GM15510 (cell line): ENCODE results near the gene PLB1.

ENCODE experiments used
- POLR2A ChIP-seq: IDR thresholded peaks from 3 replicates; pipeline ENCODE4 v1.6.1; 2011; ENCODE audit warnings: borderline replicate concordance; ENCODE audit not compliant: insufficient read length; ENCODE audit errors: extremely low read depth

PLB1 gene

DNA sequence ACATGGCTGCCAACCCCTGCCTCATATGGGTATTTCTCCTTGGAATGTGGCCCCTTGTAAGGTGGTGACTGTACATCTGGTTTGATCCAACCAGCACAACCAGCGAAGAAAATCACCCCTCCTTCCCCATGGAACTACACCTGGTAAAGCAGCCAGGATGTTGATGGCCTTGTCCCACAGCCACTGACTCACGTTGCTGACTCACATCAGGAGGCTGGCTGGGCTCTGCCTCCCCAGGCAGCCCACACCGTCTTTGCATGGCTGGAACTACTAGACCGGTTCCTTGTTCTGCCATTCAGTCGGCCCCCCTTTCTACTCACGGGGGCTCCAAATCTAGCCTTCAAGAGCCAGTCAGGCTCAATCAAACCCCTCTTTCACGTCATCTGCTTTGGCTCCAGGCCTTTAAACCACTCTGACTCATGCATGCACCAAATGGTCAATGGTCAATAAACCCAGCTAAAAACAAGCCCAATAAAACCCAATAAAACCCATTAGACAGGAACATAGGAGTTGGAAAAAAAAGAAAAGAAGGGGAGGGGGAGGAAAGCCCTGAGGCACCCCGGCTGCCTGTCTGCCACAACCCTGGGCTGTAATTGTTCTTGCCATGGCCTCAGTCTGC is 114.8 kb downstream of the PLB1 start:
- no peak for TF ChIP-seq POLR2A

DNA sequence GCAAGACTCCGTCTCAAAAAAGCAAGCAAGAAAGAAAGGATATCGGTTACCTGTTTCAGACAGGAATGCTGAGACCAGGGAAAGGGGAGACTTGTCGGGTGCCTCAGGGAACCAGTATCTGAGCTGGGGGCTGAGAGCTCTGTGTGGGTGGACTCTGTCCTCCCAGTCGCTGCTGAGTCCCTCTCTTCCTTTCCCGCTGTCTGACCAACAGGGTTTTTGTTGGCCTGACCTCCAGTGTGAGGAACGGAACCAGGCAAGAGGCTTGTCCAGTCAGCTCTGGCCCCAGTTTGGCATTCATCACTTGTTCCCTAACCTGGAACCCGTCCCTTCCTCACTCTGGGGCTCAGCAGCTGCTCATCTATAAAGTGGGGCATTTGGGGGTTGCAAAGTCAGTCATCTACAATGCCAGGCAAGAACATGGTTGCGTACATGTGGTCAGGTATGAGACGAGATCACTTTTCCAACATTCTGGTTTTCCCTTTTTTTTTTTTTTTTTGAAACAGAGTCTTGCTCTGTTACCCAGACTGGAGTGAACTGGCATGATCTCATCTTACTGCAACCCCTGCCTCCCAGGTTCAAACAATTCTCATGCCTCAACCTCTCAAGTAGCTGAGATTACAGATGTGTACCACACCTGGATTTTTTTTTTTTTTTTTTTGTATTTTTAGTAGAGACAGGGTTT is 116.4 kb downstream of the PLB1 start:
- no peak for TF ChIP-seq POLR2A

DNA sequence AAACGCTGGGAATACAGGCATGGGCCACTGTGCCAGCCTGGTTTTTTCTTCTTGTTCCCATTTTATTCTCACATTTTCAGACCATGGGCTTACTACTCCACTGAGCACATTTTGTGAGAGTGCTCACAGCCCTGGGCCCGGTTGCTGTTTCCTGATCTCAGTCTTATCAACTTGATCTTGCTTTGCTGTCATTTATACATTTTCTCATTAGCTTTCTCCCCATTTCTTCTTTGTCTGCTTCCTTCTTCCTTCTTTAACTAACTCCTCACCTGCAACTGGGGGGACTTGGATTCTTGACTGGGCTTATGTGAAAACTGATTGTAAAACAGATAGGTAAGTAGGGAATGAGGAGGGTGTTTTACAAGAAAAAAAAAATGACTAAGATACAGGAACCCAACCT is 117.3 kb downstream of the PLB1 start:
- no peak for TF ChIP-seq POLR2A

GRCh38 chr2:28613633-28614501 is 118.0 kb downstream of the PLB1 start:
- no peak for TF ChIP-seq POLR2A

DNA sequence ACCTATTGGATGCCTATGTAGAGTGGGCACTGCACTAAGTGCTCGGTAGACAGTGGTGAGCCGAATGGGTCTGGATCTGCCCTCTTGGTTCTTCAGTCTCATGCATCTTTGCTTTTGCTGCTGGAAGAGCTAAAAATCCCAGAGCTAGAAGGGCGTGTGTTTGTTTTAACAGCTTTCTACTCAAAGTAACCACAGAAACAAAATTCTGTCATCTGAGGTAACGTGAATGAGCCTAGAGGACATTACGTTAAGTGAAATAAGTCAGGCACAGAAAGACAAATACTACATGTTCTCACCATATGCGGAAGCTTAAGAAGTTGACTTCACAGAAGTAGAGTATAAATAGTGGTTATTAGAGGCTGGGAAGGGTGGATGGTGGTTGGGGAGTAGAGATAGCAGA is 119.8 kb downstream of the PLB1 start:
- no peak for TF ChIP-seq POLR2A

DNA sequence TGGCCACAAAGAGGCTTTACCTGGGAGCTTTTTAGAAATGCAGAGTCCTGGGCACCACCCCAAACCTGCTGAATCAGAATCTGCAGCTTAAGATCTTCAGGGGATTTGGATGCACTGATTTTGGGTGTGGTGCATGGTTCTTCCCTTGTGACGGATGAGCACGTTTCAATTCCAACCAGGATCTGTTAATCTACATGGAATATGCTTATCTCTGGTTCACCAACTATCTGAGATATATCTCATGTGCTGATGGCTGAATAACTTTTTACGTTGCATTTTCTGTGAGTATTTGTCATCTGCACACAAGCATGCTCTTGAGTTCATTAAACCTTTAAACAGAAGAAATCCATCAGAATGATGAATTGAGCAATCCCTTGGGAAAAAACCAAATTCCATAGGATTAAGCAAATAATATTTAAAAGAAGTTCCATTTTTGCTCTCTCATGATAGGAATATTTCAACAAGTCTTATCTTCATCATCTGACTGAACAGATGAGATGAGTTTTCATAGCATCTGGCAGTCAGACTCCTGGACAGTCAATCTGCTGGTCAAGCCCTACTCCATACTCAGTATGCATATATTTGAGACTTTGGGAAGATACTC is 120.6 kb downstream of the PLB1 start:
- no peak for TF ChIP-seq POLR2A

DNA sequence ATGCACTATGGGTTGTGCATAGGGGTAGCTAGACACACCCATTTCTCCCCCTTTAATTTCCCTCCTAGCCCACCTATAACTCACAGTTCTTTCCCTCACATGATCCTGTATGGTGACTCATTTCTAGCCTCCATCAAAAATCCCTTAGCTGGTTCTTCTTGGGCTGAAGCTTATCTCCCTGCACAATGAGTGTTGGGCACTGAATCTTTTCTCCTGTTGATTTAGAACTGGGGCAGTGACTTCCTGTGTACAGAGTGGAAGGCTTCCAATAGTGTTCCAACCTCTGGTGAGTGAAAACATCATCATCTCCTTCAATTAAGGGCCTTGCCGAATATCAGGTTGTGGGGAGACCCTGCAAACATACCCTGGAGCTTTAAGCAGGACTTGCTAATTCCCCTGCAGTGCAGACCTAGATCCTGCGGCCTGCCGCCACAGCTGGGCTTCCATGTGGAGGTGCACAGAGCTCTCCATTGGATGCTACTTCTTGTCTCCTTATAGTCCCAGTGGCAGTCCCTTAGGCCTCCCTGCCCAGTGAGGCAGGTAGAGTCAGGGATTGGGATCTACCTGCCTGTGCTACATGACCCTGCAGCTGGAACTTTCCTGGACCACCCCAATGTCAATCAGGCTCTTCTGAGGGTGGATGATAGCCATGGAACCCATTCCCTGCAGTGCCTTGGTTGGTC is 121.8 kb downstream of the PLB1 start:
- TF ChIP-seq POLR2A, result no peak

DNA sequence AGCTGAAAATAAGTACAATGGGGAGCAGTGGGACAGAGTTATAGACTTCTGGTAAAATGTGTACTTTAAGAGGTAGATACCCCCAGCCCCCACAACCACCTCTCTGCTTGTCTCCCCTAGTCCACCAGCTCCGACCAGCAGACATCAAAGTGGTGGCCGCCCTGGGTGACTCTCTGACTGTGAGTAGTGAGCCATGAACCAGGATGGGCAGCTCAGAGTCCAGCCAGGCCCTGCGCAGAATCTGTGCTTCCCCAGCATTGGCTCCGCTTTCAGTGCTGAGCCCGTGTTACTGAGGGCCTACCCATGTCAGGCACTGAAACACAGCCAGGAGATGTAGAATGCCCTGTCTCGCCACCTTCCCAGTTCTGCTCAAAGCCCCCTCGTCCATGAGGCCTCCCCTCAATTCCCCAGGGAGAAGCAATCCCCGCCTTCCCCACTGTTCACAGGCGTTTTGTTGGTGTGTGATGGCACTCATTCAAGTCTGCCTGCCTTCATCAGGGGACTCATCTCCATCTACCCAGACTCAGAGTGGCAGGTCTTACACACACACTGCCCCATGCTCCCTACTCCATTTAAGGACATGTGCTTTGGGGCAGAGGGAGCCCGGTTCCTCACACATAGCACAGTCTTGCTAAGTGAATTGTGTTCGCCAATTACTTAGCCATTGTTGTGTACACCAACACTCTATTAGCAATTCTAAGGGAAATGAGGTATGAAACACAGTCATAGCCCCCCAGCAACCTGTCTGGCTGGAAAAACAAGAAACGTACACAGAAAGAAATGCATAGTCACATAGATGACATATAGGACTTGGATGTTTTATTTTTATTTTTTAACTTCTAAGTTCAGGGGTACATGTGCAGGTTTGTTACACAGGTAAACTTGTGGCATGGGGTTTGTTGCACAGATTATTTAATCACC is 122.6 kb downstream of the PLB1 start:
- TF ChIP-seq POLR2A, result no peak

GRCh38 chr2:28619213-28620196 is 123.6 kb downstream of the PLB1 start:
- TF ChIP-seq POLR2A, result no peak

DNA sequence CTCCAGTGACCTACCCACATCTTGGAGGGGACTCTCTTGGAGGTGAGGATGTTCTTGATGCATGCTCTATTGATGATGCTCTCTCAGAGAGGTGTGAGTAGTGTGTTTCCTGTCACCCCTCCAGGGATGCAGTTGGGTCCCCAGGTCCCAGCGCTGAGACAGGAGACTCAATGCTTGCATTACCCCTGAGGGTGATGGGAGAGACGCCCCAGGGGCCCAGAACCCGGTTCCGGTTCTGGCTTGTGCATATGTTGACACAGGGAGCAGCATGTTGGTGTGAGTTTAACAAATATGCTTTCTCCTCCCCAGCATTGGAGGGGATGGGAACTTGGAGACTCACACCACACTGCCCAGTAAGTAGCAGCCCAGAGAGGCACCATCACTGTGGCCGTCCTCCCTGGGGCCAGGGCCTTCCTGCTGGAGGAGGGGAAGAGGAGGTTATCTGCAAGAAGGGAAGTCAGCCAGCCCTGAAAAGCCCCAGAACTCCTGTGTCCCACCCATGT is 124.5 kb downstream of the PLB1 start:
- no peak for TF ChIP-seq POLR2A

- no peak for TF ChIP-seq POLR2A
Observed at GRCh38 chr2:28620801-28621171, 124.9 kb downstream of the PLB1 start.

DNA sequence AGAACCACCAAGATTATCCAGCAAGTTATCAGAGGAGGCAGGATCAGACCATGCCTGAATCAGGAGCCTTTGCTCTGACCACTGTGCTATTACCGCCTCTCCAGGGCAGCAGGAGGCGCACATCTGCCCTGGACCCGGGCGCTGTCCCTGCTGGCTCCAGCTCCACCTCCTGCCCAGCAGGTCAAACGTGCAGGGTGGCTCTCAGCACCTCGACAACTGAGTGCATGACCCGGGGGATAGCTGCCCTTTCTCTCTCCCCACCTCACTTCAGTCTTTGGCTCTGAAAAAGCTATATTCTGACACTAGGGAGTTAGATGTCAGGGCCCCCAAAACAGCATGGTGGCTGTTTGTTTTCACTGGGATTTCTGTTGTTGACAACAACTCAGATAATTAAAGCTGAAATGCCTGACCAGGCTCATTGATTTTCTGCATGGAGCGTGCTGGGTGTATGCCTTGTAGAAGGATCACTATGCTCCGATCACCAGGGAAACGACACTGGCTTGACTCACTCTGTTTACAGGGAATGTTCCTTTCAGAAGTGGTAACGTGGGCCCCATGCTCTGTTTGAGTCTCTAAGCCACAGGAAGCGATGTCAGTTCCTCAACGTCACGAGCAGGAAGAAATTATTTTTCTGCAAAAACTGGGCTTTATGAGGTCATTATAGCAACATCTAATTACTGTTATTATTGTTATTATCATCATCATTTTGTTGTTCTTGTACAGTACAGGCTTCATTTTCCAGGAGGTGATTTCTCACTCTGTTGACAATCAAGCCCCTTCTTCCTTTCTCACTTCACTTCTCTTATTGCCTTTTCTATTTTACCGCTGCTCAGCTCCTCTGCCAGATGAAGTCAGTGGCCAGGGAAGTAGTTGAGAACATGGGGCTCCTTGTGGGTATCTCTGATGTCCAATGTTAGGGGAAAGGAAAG is 125.6 kb downstream of the PLB1 start:
- no peak for TF ChIP-seq POLR2A

DNA sequence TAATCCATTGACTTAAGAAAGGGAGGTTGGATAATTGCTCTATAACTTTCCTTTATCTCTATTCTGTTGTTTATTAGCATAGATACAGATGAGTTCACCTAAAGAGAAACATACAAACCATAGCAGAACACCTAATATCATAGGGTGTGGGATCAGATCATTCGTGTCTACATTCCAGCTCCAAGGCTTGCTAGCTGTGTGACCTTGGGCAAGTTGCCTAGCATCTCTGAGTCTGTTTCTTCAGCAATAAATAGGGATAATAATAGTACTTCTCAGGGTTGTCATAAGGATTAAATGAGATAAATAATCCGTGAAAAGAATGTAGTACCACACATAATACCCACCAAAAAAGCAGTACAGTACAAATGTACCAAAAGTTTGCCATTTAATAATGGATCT is 126.2 kb downstream of the PLB1 start:
- no peak for TF ChIP-seq POLR2A
